ENCODE data around the gene SH2B2. TPM values are rescaled to one million over a fixed set of nuclear protein-coding genes. Genes with fewer than 3 reads are reported as not detected.

Gene SH2B2
- total RNA-seq, 1 donor from 2014 or later: 13.6 TPM

DNA sequence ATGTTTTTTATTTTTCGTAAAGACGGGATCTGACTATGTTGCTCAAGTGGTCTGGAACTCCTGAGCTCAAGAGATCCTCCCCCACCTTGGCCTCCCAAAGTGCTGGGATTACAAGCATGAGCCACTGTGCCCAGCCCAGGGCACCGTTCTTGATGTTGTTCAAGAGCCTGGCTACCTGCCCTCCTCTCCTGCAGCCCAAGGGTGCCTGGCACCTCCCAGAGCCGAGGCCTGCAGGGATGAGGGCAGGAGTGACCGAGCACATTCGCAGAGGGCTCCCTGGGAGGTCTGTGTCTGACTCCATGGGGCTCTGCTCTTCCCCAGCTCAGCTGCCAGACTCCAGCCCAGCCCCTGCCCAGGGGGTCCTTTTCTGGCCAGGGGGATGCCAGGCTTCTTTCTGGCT, 15.4 kb downstream of the SH2B2 start:
- DNase-seq (ENCODE audit: low read depth): no peak
- TF ChIP-seq, protein P1, sequence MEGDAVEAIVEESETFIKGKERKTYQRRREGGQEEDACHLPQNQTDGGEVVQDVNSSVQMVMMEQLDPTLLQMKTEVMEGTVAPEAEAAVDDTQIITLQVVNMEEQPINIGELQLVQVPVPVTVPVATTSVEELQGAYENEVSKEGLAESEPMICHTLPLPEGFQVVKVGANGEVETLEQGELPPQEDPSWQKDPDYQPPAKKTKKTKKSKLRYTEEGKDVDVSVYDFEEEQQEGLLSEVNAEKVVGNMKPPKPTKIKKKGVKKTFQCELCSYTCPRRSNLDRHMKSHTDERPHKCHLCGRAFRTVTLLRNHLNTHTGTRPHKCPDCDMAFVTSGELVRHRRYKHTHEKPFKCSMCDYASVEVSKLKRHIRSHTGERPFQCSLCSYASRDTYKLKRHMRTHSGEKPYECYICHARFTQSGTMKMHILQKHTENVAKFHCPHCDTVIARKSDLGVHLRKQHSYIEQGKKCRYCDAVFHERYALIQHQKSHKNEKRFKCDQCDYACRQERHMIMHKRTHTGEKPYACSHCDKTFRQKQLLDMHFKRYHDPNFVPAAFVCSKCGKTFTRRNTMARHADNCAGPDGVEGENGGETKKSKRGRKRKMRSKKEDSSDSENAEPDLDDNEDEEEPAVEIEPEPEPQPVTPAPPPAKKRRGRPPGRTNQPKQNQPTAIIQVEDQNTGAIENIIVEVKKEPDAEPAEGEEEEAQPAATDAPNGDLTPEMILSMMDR (conservative IDR thresholded peaks at IDR 0.05; ENCODE audit: low read depth, low read length): no peak
- H3K4me3 ChIP-seq (ENCODE audit: low read depth, low read length): no peak overlapping the region

DNA sequence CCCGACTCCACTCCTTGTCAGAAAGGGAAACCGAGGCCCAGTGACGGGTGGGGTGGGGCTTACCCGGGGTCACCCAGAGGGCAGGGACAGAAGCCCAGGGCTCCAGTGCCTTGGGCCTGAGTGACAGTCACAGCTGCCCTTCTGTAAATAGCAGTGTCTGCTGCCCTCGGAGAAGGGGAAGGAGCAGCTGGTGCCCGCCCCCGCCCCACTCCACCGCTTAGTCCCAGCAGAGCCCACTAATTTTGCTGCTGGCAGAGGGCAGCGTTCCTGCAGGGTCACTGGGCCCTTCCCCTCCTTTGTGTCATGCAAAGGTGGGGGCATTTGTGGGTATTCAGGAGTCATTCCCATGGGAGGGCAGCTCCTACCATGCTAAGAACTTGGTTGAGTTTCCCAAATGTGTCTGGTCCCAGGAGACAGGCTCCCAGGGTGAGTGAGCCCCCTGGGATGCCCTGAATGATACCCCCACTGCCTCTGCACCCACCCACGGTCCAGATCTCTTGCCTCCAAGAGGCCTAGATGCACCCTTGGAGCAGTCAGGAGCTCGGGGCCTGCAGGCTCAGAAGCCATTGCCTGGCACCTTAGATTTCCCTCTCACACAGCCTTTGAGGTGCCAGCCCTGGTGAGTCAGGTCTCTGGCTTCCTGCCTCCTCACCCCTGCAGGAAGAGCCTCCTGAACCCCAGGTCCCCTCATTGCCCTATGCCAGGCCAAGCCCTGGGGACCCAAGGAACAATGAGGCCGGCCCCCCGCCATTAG, 17.2 kb downstream of the SH2B2 start:
- no peak overlapping the region for H3K4me3 ChIP-seq (ENCODE audit: low read depth, low read length)
- DNase-seq (ENCODE audit: low read depth): no peak
- TF ChIP-seq, protein P1 (conservative IDR thresholded peaks at IDR 0.05; ENCODE audit: low read depth, low read length): no peak

DNA sequence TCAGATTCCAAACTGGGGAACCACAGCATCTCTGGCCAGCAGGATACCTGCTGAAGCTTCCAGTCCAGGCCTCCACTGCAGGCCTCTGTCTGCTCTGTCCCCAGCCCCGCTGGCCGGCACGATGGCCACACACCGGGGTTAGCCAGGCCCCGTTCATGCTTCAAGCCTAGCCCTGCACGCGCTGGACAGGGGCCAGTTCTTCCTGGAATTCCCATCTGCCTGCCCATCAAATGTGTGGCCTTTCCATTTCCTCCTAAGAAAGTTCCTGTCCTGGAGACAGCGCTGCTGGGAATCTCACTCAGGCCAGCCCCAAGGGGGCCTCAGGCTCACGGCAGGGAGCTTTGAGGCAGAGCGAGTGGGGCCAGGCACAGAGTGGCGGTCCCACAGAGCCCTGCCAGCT, 18.0 kb downstream of the SH2B2 start:
- H3K4me3 ChIP-seq (ENCODE audit: low read depth, low read length): no peak overlapping the region
- DNase-seq (ENCODE audit: low read depth): no peak
- TF ChIP-seq, protein P1 (conservative IDR thresholded peaks at IDR 0.05; ENCODE audit: low read depth, low read length): no peak

DNA sequence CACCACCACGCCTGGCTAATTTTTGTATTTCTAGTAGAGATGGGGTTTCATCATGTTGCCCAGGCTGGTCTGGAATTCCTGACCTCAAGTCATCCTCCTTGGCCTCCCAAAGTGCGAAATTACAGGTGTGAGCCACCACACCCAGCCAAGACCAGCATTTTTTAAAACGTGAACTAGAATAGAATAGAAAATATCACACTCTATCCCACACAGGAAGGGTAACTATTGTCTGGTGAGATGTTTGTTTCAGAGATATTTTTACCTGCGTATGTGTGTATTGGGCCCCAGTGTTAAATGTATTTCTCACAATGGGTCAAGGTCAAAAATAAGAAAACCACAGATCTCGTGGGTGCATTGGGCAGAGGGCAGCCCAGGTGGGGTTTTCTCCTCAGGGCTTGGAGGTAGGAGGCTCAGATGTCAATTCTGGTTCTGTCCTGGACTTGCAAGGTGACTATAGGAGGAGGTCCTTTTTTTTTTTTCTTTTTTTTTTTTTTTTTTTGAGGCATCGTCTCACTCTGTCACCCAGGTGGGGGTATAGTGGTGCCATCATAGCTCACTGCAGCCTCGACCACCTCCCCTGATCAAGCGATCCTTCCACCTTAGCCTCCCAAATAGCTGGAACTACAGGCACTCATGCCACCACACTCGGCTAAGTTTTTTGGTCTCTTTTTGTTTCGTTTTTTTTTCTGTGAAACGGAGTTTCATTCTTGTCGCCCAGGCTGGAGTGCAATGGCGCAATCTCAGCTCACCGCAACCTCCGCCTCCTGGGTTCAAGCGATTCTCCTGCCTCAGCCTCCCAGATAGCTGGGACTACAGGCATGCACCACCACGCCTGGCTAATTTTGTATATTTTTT, 19.0 kb downstream of the SH2B2 start:
- no peak for DNase-seq (ENCODE audit: low read depth)
- TF ChIP-seq, protein P1 (conservative IDR thresholded peaks at IDR 0.05; ENCODE audit: low read depth, low read length): no peak
- H3K4me3 ChIP-seq (ENCODE audit: low read depth, low read length): no peak overlapping the region

DNA sequence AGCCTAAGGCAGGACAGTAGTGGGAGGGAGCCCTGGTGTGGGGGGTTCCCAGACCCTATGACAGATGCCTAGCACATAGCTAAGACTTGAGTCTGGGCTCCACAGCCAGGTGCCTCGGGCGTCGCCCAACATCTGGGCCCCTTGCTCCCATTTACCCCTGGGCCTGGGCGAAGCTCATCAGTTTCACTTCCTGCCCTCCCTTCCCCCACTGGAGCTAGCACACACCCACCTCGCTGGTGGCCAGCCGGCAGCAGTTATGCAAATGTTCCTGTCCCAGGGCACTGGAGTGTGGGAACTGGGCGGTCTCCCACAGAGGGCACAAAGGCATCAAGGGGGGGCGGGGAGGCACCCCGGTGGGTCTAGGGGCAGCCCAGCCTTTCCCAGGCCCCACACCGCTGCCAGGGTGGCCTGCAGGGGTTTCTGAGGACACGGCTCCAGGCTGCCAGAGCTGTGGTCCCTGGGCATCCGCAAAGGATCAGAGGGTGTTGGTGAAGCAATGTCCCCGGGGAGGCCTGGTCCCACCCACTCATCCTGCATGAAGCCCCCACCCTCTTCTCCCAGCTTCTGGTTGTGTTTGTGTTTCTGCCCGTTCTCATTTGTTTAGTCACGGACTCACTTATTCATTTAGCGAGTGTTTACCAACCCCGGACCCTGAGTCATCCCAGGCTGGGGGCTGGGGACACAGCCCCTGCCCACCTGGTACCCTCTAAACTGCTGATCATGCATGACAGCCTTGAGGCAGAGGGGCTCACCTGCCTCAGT, 20.4 kb downstream of the SH2B2 start:
- no peak overlapping the region for H3K4me3 ChIP-seq (ENCODE audit: low read depth, low read length)
- TF ChIP-seq, protein P1 (conservative IDR thresholded peaks at IDR 0.05; ENCODE audit: low read depth, low read length): no peak
- DNase-seq (ENCODE audit: low read depth): peak; percentile 45

DNA sequence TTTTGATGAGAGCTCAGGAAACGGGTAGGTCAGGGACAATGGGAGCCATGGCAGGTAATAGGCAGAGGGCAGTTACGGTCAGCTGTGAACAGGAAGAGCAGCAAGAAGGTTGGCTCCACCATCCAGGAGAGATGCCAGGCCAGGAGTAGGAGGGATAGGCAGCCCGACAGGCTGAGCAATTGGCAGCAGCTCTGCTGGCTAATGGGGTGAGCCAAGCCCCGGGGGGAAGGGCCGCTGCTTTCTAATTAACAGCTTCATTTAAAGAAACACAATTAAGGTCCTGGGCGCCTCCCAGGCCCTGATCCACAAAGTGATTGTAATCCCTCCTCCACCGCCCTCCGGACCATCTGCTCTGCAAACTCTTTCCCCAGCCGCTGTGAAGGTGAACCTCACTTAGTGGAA, 23.7 kb downstream of the SH2B2 start:
- TF ChIP-seq, protein P1 (conservative IDR thresholded peaks at IDR 0.05; ENCODE audit: low read depth, low read length): no peak
- no peak for DNase-seq (ENCODE audit: low read depth)
- no peak overlapping the region for H3K4me3 ChIP-seq (ENCODE audit: low read depth, low read length)

Data from epithelial cell of proximal tubule (primary cell).